Measurements from ENCODE around the gene DENND1A.

Gene DENND1A

DNA sequence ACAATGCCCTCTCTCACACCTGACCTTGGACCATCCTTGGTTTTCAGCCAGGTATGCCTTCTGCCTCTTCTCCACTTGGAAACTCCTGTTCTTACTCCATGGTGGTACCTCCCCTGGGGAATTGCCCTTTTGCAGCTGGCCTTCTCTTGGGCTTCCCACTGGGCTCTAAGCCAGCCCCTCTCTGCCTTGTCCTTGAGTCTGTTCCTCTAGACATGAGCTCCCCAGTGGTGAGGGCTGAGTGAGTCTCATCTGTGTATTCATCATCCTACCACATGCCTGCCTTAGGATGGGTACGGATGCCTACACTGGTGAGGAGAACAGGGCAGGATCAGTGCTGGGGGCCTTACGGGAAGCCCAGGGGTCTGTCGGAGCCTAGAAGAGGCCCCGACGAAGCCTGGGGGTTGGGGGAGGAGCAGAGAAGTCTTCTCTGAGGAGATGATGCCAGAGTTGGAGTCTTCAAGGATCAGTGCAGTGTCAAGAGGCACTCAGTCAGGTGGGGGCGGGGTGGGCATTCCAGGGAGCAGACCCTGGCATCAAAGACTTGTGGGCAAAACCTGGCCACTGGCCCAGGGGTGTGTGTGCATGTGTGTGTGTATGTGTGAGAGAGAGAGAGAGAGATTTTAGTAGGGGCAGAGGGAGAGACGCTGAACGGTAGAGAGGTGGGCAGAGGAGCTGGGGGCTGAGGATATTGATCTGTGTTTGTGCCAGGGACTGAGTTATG, 579.2 kb downstream of the DENND1A start:
- no peak for DNase-seq (ENCODE audit: low read depth)

- DNase-seq (ENCODE audit: low read depth): peak; percentile 55
Measured at GRCh38 chr9:123349691-123350480, 580.0 kb downstream of the DENND1A start.

DNA sequence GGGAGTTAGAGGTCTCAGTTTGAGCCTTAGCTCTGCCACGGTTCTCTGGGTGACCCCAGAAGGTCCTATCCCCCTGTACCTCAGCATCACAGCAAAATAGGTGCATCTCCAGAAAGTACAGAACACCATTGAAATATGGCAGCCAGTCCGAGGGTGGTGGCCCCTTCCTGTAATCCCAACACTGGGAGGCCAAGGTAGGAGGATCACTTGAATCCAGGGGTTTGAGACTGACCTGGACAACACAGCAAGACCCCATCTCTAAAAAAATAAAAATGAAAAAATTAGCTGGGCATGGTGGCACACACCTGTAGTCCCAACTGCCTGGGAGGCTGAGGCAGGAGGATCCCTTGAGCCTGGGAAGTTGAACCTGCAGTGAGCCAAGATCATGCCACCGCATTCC, 580.9 kb downstream of the DENND1A start:
- no peak for DNase-seq (ENCODE audit: low read depth)

DNA sequence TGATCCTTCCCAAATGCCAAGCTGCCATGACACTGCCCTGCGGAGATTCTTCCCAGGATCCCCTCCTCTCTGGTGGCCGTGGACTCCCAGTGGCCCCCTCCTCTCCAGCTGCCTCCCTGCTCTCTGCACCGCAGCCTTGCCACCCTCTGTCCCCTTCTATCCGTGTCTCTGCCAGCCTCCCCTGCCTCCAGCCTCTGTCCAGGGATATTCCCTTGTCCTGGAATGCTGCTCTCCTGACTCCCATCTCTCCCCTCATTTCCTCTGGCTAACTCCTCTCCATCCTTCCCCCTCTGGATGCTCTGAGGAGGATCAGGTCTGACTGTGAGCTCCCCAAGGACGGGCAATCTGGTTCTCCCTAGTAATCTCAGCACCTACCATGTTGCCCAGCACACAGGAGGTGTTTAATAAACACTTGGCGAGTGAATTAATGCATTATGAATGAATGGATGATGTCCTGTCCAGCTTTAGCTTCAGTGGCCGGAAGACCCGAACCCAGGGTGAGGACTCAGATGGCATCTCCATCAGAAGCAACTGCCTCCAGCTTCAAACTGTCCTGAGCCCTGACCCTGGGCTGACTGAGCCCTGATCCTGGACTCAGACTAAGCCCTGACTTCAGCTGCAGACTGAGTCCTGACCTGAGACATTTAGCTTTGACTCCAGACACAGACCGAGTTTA, 581.5 kb downstream of the DENND1A start:
- no peak for DNase-seq (ENCODE audit: low read depth)

DNA sequence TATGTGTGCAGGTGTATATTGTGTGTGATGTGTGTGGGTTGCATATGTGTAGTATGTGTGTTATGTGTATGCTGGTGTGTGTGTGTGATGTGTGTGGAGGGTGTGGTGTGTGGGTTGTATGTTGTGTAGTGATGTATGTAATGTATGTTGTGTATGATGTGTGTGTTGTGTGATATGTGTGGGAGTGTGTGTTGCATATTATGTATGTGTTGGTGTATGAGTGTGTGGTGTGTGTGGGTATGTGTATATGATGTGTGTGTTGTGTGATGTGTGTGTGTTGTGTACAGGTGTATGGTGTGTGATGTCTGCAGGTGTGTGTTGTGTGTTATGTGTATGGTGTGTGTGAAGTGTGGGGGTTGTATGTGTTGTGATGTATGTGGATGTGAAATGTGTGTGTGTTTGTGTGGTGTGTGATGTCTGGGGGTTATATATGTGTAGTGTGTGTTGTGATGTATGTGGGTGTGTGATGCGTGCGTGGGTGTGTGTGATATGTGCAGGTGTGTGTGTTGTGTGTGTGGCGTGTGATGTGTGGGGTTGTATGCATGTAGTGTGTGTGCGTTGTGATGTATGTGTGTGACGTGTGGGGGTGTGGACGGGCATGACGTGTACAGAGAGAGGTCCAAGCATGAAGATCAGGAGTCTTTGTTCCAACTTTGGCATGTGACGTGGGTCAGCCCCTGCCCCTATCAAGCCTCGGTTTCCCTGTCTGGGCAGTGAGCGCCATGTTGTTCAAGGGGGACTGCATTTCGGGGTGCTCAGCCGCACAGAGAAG, 582.5 kb downstream of the DENND1A start:
- DNase-seq (ENCODE audit: low read depth): no peak

DNA sequence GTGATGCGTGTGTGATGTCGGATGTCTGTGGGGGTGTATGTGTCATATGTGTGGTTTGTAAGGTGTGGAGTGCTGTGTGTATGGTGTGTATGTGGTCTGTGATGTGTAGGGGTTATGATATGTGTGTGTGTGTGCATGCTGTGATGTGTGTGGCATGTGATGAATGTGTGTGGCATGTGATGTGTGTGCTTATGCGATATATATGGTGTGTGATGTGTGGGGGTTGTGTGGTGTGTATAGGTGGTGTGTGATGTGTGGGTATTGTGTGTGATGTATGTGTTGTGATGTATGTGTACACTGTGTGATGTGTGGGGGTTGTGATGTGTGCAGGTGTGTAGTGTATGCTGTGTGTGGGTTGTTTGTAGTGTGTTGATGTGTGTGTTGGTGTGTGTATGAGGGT, 583.1 kb downstream of the DENND1A start:
- DNase-seq (ENCODE audit: low read depth): no peak

DNA sequence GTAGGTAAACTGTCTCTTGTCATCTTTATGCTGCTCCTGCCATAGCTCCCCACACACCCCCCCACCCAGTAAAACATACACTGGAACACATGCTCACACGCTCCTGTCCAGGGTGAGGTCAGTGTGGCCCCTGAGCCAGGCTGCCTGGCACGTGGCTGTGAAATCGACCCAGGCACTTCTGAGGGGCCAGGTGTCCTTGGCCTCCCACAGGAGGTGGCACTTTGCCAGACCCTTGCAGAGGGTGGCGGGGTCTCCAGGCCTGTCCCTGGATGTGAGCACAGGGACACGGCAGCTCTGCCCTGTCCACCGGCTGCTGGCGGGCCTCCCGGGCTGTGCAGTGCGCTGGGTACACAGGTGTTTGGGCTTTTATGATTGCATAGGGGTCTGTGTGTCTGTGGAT, 583.9 kb downstream of the DENND1A start:
- no peak for DNase-seq (ENCODE audit: low read depth)

DNA sequence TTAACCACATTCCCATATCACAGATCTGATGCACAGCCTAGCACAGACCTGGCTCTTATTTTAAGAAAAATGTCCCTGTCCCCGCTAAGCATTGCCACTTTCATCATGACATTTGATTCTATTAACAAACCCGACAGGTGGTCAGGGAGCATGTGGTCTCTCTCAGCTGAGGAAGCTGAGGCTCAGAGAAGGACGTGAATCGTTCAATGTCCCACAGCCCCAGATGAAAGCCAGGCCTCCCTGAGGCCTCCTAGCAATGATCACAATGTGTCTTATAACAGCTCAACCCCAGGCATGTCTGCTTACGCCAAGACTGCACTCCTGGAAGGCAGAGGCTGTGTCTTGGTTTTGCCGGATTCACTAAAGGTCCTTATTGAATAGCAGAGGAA, 584.4 kb downstream of the DENND1A start:
- no peak for DNase-seq (ENCODE audit: low read depth)

DNA sequence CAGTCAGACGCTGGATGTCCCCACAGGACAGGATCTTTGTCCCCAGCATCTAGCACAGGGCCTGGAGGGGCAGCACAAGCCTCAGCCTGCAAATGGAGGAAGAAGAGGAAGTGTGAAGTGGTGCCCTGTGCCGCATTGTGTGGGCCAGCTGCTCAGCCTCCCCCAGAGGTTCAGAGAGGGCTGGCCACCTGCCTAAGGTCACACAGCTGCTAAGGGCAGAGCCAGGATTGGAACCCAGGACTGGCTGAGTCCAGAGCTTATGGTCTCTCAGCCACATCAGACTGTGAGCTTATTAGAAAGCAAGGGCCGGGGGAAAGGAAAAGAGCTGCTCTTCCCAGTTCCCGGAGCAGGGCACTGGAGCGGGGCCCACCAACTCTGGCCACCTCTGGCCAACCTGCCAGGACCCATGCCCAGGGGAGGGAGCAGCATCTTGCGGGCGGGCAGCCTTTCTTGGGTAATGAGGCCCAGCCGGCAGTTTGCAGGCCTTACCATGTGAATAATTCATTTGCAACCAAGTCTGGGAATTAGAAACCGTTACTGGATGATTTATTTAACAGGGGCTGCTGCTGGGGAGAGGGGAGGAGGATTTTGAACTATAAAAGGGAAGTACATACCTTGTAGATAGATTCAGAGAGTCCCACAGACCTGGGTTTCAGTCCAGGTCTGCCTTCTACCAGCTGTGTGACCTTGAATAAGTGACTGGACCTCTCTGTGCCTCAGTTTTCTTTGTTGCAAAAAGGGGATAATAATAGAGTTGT, 585.6 kb downstream of the DENND1A start:
- DNase-seq (ENCODE audit: low read depth): no peak

GRCh38 chr9:123343443-123344191, 586.3 kb downstream of the DENND1A start:
- no peak for DNase-seq (ENCODE audit: low read depth)

- no peak for DNase-seq (ENCODE audit: low read depth)
Measured at GRCh38 chr9:123342247-123342646, 587.7 kb downstream of the DENND1A start.

DNA sequence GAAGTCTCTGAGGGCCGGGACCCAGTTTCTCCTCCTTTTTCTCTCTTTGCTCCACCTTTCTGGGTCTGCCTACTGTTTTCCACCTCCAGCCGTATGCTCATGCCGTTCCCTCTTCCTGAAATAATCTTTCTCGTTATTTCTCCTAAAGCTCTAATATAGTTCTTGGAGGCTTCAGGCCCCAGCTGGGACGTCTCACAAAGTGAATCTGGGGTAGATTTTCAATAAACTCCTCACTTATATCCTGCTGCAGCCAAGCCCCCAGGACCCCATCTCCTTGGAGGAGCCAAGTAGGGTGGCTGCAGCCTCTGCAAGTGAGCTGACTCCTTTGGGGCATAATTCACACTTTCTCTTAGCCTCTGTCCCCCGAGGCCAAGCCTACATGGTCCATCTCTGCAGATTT, 588.1 kb downstream of the DENND1A start:
- no peak for DNase-seq (ENCODE audit: low read depth)

- DNase-seq (ENCODE audit: low read depth): peak; percentile 69
Measured at GRCh38 chr9:123339666-123340510, 590.0 kb downstream of the DENND1A start.

DNA sequence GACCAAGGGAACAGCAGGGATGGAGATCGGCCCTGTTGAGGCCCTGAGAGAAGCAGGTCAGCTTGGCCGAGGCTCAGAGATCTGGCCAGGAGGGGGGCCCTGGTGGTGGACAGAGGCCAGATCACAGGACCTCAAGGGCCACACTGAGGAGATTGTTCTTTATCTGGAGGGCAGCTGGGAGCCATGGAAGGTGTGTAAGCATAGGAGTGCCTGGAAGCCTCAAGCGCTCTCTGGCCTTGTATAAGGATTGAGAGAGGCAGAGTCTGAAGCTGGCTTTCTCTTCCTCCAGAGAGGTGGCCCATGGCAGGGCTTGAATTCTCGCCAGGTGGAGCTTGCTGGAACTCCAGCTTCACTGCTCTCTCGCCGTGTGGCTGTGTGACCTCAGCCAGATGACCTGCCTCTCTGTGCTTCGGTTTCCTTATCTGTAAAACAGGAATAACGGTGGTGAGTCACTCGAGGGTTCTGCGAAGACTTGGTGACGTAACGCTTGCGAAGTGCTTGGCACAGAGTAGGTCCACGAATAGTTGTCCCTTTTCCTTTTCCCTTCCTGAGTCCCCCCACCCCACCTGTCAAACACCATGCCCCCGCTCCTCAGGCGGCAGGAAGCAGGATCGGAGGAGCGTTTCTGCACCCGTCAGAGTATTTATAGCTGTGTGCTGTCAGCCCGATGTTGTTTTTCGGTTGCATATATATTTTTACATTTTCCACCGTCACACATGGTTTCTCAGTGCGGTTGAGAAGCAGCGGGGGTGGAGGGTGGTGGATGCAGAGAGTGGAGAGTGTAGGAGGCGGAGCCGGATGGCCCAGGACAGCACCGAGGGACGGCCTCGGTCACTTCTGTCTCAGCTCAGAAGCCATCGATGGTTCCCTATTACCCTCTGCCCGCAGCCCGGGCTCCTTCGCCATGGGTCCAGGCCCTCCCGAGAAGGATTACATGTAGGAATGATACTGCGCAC, 590.9 kb downstream of the DENND1A start:
- peak; percentile 73 for DNase-seq (ENCODE audit: low read depth)

GRCh38 chr9:123337971-123338370, 592.0 kb downstream of the DENND1A start:
- DNase-seq (ENCODE audit: low read depth): no peak

DNA sequence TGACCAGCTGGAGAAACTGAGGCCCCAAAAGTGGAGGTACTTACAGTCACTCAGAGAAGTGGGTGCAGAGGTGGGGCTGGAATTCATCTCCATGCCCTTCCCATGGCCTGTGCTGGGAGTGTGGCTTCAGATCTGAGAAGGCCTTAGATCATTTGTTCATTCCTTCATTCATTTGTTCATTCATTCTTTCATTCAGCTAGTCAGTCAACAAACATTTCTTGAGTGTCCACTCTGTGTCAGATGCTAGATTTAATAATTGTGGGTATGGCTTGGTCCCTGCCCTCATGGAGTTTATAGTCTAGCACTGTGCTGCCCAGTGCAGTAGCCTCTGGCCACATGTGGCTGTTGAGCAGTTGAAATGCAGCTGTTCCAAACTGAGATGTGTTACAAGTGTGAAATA, 593.0 kb downstream of the DENND1A start:
- no peak for DNase-seq (ENCODE audit: low read depth)

DNA sequence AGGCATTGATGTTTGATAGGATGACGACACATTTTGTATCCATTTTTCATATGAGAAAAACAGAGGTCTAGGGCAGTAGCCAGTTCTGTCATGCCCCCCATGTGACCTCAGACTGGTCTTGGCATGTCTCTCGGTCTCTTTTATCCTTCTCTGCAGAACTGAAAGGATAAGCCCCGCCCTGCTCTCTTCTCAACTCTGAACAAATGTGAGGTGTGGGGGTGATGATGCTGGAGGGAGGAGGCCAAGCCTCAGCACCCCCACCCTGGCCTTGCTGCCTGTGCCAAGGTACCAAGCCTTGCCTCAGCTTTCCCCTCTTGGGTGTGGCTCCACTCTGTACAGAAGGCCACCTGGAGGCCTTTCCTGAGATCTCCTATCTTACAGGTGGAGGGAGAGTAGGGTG, 593.5 kb downstream of the DENND1A start:
- DNase-seq (ENCODE audit: low read depth): no peak

DNA sequence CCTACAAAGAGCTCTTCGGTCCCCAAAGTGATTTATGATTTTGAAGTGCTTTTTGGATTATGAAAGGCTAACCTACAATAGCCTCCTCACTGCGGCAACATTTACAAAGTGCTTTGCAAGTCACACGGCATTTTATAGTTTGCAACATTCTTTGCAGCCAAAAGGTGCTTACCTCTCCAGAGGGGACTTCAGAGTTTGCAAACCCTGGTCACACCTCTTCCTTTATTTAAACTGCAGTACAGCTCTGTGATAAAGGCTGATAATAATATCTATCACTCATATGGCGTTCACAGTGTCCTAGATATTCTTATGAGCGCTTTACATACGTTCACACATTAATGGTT, 594.0 kb downstream of the DENND1A start:
- DNase-seq (ENCODE audit: low read depth): no peak
